Activated naive CD4-positive, alpha-beta T cell treated with anti-CD3 and anti-CD28 coated beads, Interleukin-2, amount 10 ng/mL, durations not matched to agents 7 days and 5 days (primary cell): ENCODE results near the gene MPV17.

Source experiments
- CTCF ChIA-PET: fragments of 350-600 bp; sonication (Branson Sonifier 250); formaldehyde crosslinking; loops from one replicate; lab custom pipeline; 2021; ENCODE audit warnings: antibody characterized with exemption; lab: Charles Lee
- DNase-seq: peaks from one replicate; pipeline ENCODE4 v3.0.0-alpha.2; 2020
- H3K27ac Mint-ChIP-seq: one replicate; pipeline ENCODE4 v1.8.0; 2021; ENCODE audit warnings: mild to moderate bottlenecking, moderate library complexity, mixed read lengths
- H3K27me3 Mint-ChIP-seq: one replicate; pipeline ENCODE4 v1.8.0; 2021; ENCODE audit warnings: mild to moderate bottlenecking, mixed read lengths
- H3K36me3 Mint-ChIP-seq: one replicate; pipeline ENCODE4 v1.8.0; 2021; ENCODE audit warnings: mixed read lengths
- H3K4me1 Mint-ChIP-seq: one replicate; pipeline ENCODE4 v1.8.0; 2021; ENCODE audit warnings: mixed read lengths
- H3K4me3 Mint-ChIP-seq: one replicate; pipeline ENCODE4 v1.8.0; 2021; ENCODE audit warnings: mild to moderate bottlenecking, moderate library complexity, mixed read lengths
- H3K9me3 Mint-ChIP-seq: one replicate; pipeline ENCODE4 v1.8.0; 2021; ENCODE audit warnings: mixed read lengths

Gene MPV17

GRCh38 chr2:27261926-27262298, 61.0 kb downstream of the MPV17 start:
- no peak for DNase-seq
- peaks cover 29% of the 10 kb centered on the region for H3K4me1 Mint-ChIP-seq
- H3K27me3 Mint-ChIP-seq, result peaks cover 50% of the 10 kb centered on the region
- H3K36me3 Mint-ChIP-seq, result no peaks in the 10 kb centered on the region
- CTCF ChIA-PET, result interaction anchor here (0.9 to 1.0 kb wide), 2 partner anchors 11 to 18 kb away, joined by 3 to 4 read pairs; no protein-coding TSS in a partner anchor
- peak overlapping the region; percentile 6 for H3K4me3 Mint-ChIP-seq
- no peaks in the 10 kb centered on the region for H3K9me3 Mint-ChIP-seq
- H3K27ac Mint-ChIP-seq, result no peak overlapping the region

- no peak for DNase-seq
- Mint-ChIP-seq H3K27ac (no peak overlapping the region), H3K36me3 (no peaks in the 10 kb centered on the region), H3K4me3 (peak overlapping the region; percentile 6), H3K4me1 (peaks cover 29% of the 10 kb centered on the region), H3K27me3 (peaks cover 55% of the 10 kb centered on the region), H3K9me3 (no peaks in the 10 kb centered on the region)
- CTCF ChIA-PET, result interaction anchor here (1.0 kb wide), 1 partner anchor 11 kb away, joined by 4 read pairs; no protein-coding TSS in a partner anchor
These were observed 61.5 kb downstream of the MPV17 start for GRCh38 chr2:27261241-27261925.
